ENCODE results near the gene MYOM3.

DNA sequence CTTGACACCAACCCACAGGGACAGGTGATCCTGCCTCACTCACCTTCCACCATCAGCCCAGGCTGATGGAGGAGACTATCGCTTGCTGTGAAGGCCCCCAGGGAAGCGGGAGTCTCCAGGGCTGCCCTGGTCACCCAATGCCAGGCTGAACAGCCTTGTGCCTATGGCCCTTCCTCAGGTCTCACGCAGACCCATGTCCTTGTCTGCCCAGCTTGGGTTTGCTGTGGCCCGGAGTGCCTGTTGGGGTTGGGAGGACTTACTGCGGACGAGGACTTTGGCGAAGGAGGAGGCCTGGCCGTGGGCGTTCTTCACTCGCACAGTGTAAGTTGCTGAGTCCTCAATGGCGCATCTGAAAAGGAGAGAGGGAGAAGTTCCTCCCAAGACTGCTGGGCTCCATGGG lies 14.3 kb downstream of the MYOM3 start:
- TF ChIP-seq, protein P1, sequence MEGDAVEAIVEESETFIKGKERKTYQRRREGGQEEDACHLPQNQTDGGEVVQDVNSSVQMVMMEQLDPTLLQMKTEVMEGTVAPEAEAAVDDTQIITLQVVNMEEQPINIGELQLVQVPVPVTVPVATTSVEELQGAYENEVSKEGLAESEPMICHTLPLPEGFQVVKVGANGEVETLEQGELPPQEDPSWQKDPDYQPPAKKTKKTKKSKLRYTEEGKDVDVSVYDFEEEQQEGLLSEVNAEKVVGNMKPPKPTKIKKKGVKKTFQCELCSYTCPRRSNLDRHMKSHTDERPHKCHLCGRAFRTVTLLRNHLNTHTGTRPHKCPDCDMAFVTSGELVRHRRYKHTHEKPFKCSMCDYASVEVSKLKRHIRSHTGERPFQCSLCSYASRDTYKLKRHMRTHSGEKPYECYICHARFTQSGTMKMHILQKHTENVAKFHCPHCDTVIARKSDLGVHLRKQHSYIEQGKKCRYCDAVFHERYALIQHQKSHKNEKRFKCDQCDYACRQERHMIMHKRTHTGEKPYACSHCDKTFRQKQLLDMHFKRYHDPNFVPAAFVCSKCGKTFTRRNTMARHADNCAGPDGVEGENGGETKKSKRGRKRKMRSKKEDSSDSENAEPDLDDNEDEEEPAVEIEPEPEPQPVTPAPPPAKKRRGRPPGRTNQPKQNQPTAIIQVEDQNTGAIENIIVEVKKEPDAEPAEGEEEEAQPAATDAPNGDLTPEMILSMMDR (IDR thresholded peaks at IDR 0.05) = no peak
- TF ChIP-seq POLR2A (IDR thresholded peaks at IDR 0.05) (no peak), POLR2AphosphoS5 (IDR thresholded peaks at IDR 0.05) (no peak), EP300 (IDR thresholded peaks at IDR 0.05) (no peak)
